IPS DF 6.9 (cell line): Measurements from ENCODE around the gene OGDHL.
A peak's percentile ranks its signal among the peaks of the same experiment; 100 is the strongest.

Source experiments
- DNase-seq: peaks from one replicate; pipeline ENCODE4 v3.0.0-alpha.2; 2013; ENCODE audit warnings: low read depth, low spot score
- H3K27ac ChIP-seq: one replicate; pipeline ENCODE4 v1.5.1; 2013; ENCODE audit warnings: low read length, control low read depth
- H3K27me3 ChIP-seq: 2 replicates; pipeline ENCODE4 v1.6.1; 2013; ENCODE audit warnings: mild to moderate bottlenecking, low read length; ENCODE audit not compliant: control insufficient read depth, insufficient read depth
- H3K36me3 ChIP-seq: 2 replicates; pipeline ENCODE4 v1.6.1; 2013; ENCODE audit warnings: low read length; ENCODE audit not compliant: control insufficient read depth, insufficient read depth
- H3K4me1 ChIP-seq: 2 replicates; pipeline ENCODE4 v1.6.1; 2013; ENCODE audit warnings: low read length; ENCODE audit not compliant: control insufficient read depth, insufficient read depth
- H3K4me3 ChIP-seq: 2 replicates; pipeline ENCODE4 v1.5.1; 2013; ENCODE audit warnings: mild to moderate bottlenecking, low read length
- H3K9me3 ChIP-seq: 2 replicates; pipeline ENCODE4 v1.6.1; 2013; ENCODE audit warnings: low read length, inconsistent platforms; ENCODE audit not compliant: control insufficient read depth, insufficient read depth
- WGBS: extraction: QIAGEN DNeasy Blood & Tissue Kit; methylation state at CpG from one replicate; pipeline ENCODE4 v1.1.7; 2013; ENCODE audit warnings: mixed read lengths, missing lambda C conversion rate; ENCODE audit not compliant: insufficient read length, insufficient coverage; 5-methylcytosine and 5-hydroxymethylcytosine counted together

The OGDHL gene

DNA sequence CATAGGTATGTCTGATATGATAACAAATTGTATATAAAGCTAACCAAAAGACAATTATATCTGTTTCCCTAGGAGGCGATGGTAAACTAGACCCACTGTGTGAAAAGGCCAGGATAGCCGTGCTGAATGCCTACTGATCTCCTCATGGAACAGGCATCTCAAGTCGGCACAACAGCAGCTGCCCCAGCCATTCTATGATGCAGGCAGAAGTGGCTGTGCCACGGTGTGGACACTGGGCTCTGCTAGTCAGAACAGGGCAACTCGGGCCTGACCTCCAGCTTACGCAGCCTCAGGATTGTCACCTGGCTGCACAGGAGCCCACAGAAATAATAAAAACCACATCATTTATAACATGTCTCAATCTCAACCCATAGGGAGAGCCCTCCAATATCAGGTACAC, 67.7 kb downstream of the OGDHL start:
- Histone ChIP-seq H3K36me3 (no peaks in the 10 kb centered on the region), H3K4me3 (no peak overlapping the region), H3K27me3 (peaks cover 33% of the 10 kb centered on the region), H3K9me3 (no peaks in the 10 kb centered on the region), H3K4me1 (peaks cover 6% of the 10 kb centered on the region), H3K27ac (no peak overlapping the region)
- no peak for DNase-seq
- no CpG with 5 or more reads among the region's 6 CpGs for WGBS

DNA sequence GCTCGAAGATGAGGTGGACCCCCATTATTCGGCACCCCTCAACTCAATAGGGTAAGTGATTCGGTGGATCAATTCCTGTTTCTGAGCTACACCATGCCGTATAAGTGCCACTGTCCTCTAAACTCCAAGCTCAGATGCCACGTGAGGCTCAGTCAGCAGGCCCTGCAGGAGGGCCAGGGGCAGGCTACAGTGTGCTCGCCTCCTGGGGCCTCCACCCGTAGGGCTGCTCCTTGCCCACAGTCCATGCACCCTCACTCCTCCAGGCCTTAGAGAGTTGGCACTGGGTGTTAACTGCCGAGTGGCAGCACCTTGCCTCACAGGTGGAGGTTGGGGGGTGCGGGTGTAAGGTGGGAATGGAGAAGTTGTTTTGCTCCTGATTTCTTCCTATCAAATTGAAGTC, 70.5 kb downstream of the OGDHL start:
- no CpG with 5 or more reads among the region's 9 CpGs for WGBS
- H3K27me3 ChIP-seq: peaks cover 54% of the 10 kb centered on the region
- H3K4me1 ChIP-seq: peaks cover 7% of the 10 kb centered on the region

DNA sequence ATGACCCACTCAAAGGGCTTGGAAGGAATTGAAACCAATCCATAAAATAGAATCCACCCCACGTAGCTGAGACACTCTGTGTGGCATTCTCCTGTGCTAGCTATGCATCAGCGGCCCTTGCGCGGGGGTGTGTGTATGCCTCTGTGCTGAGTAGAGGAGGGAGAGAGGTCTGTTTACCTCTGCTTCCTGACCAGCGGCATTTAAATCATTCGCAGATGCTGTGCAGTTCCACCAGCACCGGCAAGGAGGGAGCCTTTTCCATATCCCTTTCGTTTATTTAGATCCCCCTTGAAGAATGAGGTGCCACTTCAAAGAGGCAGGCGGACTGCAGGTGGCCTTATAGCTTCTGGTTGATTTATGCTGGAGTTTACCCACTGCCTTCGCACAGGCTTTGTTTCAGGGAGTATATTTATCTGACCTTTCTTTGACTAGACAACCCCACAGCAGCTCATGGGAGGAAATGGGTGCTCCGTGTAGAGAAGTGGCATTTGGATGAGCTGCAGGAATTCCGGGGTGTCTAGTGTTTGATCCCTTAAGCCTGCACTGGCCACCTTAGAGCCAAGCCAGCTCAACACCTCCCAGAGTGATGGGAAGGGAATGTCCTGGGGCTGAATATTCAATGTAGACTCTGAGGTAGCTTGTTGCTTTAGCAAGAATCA, 71.3 kb downstream of the OGDHL start:
- no peak for DNase-seq
- Histone ChIP-seq H3K4me1 (peaks cover 7% of the 10 kb centered on the region), H3K36me3 (no peaks in the 10 kb centered on the region), H3K4me3 (no peak overlapping the region), H3K27ac (no peak overlapping the region), H3K9me3 (no peaks in the 10 kb centered on the region), H3K27me3 (peaks cover 54% of the 10 kb centered on the region)
- no CpG with 5 or more reads among the region's 12 CpGs for WGBS

More for the DNA sequence above, 70.5 kb downstream of the OGDHL start:
- Histone ChIP-seq H3K4me3 (no peak overlapping the region), H3K9me3 (no peaks in the 10 kb centered on the region), H3K27ac (no peak overlapping the region), H3K36me3 (no peaks in the 10 kb centered on the region)
- DNase-seq: no peak

DNA sequence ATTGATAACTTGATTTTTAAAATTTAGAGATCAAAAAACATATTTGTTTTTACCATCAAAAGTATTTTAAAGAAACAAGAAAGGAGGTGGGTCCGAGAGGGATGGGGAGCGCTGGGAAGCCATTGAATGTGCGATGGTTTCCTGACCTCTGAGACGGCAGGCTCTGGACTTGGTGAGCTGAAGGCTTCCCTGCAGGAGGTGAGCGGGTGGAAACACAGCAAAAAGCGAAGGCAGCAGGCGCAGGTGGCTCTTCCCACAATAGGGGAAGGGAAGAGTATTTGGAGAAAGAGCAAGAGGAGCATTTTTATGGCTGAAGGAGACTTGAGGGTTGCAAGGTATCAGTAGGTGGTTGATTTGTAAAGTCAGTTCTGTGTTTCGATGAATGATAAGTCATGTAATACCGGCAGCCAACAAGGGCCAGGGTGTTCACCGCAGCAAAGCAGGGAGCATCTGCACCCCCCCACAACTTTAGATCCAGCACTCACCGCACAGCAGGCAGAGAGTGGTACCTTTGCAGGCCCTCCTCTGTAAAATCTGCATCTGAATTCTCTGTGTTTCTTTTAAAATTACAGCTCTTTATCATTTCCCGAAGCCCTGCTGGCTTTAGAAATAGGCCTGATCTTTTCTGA, 72.1 kb downstream of the OGDHL start:
- no peak overlapping the region for H3K27ac ChIP-seq
- DNase-seq: peak; percentile 60
- H3K36me3 ChIP-seq: no peaks in the 10 kb centered on the region
- WGBS: no CpG with 5 or more reads among the region's 12 CpGs
- no peaks in the 10 kb centered on the region for H3K9me3 ChIP-seq
- no peak overlapping the region for H3K4me3 ChIP-seq
- H3K27me3 ChIP-seq: peaks cover 54% of the 10 kb centered on the region
- peaks cover 7% of the 10 kb centered on the region for H3K4me1 ChIP-seq

DNA sequence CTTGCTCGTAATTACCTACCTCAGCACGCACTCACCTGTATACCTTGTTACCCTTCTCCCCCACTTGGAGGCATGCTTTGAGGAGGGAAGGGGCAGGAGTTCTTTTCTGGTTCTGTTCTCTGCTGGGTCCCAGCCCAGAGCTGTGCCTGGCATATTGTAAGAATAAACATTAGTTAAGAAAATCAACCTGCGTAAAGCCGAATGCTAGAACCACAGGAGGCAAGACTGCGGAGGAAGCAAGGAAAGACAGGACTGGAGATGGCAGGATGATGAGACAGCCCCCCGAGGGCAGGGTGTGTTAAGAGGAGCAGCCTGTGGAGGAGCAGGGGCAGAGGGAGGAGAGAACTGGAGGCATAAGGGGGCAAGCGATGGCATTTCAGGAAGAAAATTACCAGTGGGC, 73.2 kb downstream of the OGDHL start:
- H3K4me1 ChIP-seq: peaks cover 7% of the 10 kb centered on the region
- H3K27ac ChIP-seq: no peak overlapping the region
- H3K27me3 ChIP-seq: peaks cover 49% of the 10 kb centered on the region
- no CpG with 5 or more reads among the region's 7 CpGs for WGBS
- H3K36me3 ChIP-seq: no peaks in the 10 kb centered on the region
- H3K4me3 ChIP-seq: no peak overlapping the region
- no peak for DNase-seq
- no peaks in the 10 kb centered on the region for H3K9me3 ChIP-seq

DNA sequence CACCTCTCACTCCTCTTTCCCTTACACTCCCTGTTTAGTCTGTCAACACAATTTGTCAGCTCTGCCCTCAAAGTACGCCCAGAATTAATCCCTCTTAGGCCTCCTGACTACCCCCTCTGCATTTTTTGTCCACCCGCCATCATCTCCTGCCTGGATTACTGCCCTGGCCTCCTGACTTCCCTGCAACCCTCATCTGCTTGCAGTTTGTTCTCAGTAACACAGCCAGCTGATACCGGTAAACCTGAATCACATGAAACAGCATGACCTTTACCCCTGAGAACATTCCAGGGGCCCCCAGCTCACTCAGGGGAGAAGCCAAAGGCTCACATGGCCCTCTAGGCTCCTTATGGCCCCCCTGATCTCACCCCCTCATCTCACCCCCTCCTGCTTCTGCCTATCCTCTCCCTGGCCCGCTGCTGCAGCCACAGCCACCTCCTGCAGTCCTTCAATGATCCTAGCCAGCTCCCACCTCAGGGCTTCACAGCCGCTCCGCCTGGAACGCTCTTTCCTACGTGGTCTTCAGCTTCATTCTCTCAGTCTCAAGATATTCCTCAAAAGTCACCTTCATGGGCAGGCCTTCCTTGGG, 73.8 kb downstream of the OGDHL start:
- peaks cover 46% of the 10 kb centered on the region for H3K27me3 ChIP-seq
- WGBS: no CpG with 5 or more reads among the region's 8 CpGs
- no peak overlapping the region for H3K27ac ChIP-seq
- H3K36me3 ChIP-seq: no peaks in the 10 kb centered on the region
- H3K4me1 ChIP-seq: peaks cover 7% of the 10 kb centered on the region
- no peak overlapping the region for H3K4me3 ChIP-seq
- H3K9me3 ChIP-seq: no peaks in the 10 kb centered on the region
- DNase-seq: no peak

DNA sequence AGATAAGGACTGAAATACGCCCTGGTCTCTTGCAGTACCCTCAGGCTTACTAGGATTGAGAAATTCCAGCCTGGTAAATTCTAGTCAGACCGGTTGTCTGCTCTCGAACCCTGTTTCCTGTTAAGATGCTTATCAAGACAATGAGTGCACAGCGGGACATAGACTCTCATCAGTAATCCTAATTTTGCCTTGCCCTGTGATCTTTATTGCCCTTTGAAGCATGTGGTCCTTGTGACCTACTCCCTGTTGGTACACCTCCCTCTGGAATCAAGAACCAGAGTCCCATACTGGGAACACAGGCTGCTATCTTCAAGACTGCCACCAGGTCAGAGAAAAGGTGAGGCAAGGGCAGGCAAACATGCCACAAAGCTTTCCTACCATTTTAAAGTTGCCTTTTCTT, 75.5 kb downstream of the OGDHL start:
- Histone ChIP-seq H3K27ac (no peak overlapping the region), H3K4me3 (no peak overlapping the region), H3K27me3 (peaks cover 35% of the 10 kb centered on the region), H3K36me3 (no peaks in the 10 kb centered on the region), H3K4me1 (peaks cover 6% of the 10 kb centered on the region), H3K9me3 (no peaks in the 10 kb centered on the region)
- DNase-seq: no peak
- no CpG with 5 or more reads among the region's 4 CpGs for WGBS
